Astrocyte (in vitro differentiated cells and primary cell): ENCODE data around the gene TRIM5. TPM values are rescaled to one million over a fixed set of nuclear protein-coding genes. Genes with fewer than 3 reads are reported as not detected.
A peak's percentile ranks its signal among the peaks of the same experiment; 100 is the strongest.

ENCODE experiments used
- DNase-seq: peaks from one replicate; pipeline ENCODE4 v3.0.0-alpha.2; 2010; ENCODE audit warnings: low read depth
- FAIRE-seq: peaks from 2 replicates; lab custom pipeline; 2011; peaks lifted over from hg19 to GRCh38; lab: Jason Lieb, UNC
- H2AFZ ChIP-seq: 2 replicates; pipeline ENCODE4 v1.6.0; 2012; ENCODE audit warnings: low read depth, low read length, inconsistent platforms
- H3K27ac ChIP-seq: 2 replicates; pipeline ENCODE4 v1.5.1; 2011; ENCODE audit warnings: low read depth, low read length, inconsistent platforms
- H3K27me3 ChIP-seq: 2 replicates; pipeline ENCODE4 v1.6.0; 2011; ENCODE audit warnings: low read length, inconsistent platforms; ENCODE audit not compliant: insufficient read depth
- H3K36me3 ChIP-seq: 2 replicates; pipeline ENCODE4 v1.5.1; 2011; ENCODE audit warnings: low read length, inconsistent platforms; ENCODE audit not compliant: insufficient read depth
- H3K4me1 ChIP-seq: 2 replicates; pipeline ENCODE4 v1.5.1; 2011; ENCODE audit warnings: low read length, inconsistent platforms; ENCODE audit not compliant: insufficient read depth
- H3K4me2 ChIP-seq: 2 replicates; pipeline ENCODE4 v1.6.0; 2012; ENCODE audit warnings: low read length, inconsistent platforms
- H3K4me3 ChIP-seq: 2 replicates; pipeline ENCODE4 v1.5.1; 2011; ENCODE audit warnings: low read depth, mild to moderate bottlenecking, low read length, inconsistent platforms; ENCODE audit not compliant: insufficient read depth
- H3K79me2 ChIP-seq: 2 replicates; pipeline ENCODE4 v1.6.0; 2012; ENCODE audit warnings: mild to moderate bottlenecking, low read length, inconsistent platforms; ENCODE audit not compliant: insufficient read depth
- H3K9ac ChIP-seq: 2 replicates; pipeline ENCODE4 v1.6.0; 2012; ENCODE audit warnings: mild to moderate bottlenecking, low read length, inconsistent platforms
- H3K9me3 ChIP-seq: 2 replicates; pipeline ENCODE4 v1.5.1; 2012; ENCODE audit warnings: low read depth, mild to moderate bottlenecking, low read length, inconsistent platforms; ENCODE audit not compliant: insufficient read depth
- H4K20me1 ChIP-seq: 2 replicates; pipeline ENCODE4 v1.6.0; 2012; ENCODE audit warnings: low read length, inconsistent platforms; ENCODE audit not compliant: insufficient read depth
- H3K27ac Mint-ChIP-seq: one replicate; pipeline ENCODE4 v1.8.0; 2021; ENCODE audit warnings: mild to moderate bottlenecking, mixed read lengths; ENCODE audit not compliant: unreplicated experiment
- H3K27me3 Mint-ChIP-seq: one replicate; pipeline ENCODE4 v1.8.0; 2021; ENCODE audit warnings: low read depth, mixed read lengths; ENCODE audit not compliant: unreplicated experiment
- H3K36me3 Mint-ChIP-seq: one replicate; pipeline ENCODE4 v1.8.0; 2021; ENCODE audit warnings: low read depth, mixed read lengths; ENCODE audit not compliant: unreplicated experiment
- H3K4me1 Mint-ChIP-seq: one replicate; pipeline ENCODE4 v1.8.0; 2021; ENCODE audit warnings: low read depth, mixed read lengths; ENCODE audit not compliant: unreplicated experiment
- H3K4me3 Mint-ChIP-seq: one replicate; pipeline ENCODE4 v1.8.0; 2021; ENCODE audit warnings: mild to moderate bottlenecking, moderate library complexity, mixed read lengths; ENCODE audit not compliant: unreplicated experiment
- H3K9me3 Mint-ChIP-seq: one replicate; pipeline ENCODE4 v1.8.0; 2021; ENCODE audit warnings: mild to moderate bottlenecking, mixed read lengths; ENCODE audit not compliant: unreplicated experiment
- CTCF ChIP-seq: IDR thresholded peaks from 2 replicates; pipeline ENCODE4 v1.5.1; 2011; ENCODE audit warnings: low read depth, mild to moderate bottlenecking, inconsistent platforms, low read length, moderate library complexity; ENCODE audit not compliant: insufficient read depth
- EZH2 ChIP-seq: IDR thresholded peaks from 2 replicates; pipeline ENCODE4 v1.6.1; 2012; ENCODE audit warnings: mild to moderate bottlenecking, low read length, inconsistent platforms; ENCODE audit not compliant: insufficient read depth
- total RNA-seq: library from RNA; stranded (reverse); gene quantifications from 2 replicates; pipeline ENCODE4 v1.2.1, GENCODE V29; 2021

The TRIM5 gene
- total RNA-seq, 1 donor from 2014 or later: 55.6 TPM

GRCh38 chr11:5622802-5623201, 62.1 kb downstream of the TRIM5 start:
- Histone ChIP-seq H3K79me2 (no peaks in the 10 kb centered on the region), H3K4me3 (no peak overlapping the region), H3K4me1 (peaks cover 43% of the 10 kb centered on the region), H3K4me2 (no peak overlapping the region), H2AFZ (no peak overlapping the region), H4K20me1 (no peaks in the 10 kb centered on the region), H3K9me3 (no peaks in the 10 kb centered on the region), H3K9ac (no peak overlapping the region), H3K36me3 (no peaks in the 10 kb centered on the region), H3K27me3 (no peaks in the 10 kb centered on the region), H3K27ac (no peak overlapping the region)
- DNase-seq: no peak
- Mint-ChIP-seq H3K27me3 (no peaks in the 10 kb centered on the region), H3K9me3 (no peaks in the 10 kb centered on the region), H3K4me1 (peaks cover 37% of the 10 kb centered on the region), H3K27ac (peak overlapping the region; percentile 3), H3K36me3 (peaks cover 3% of the 10 kb centered on the region), H3K4me3 (no peak overlapping the region)
- FAIRE-seq: no peak
- TF ChIP-seq EZH2 (no peak), CTCF (no peak)

GRCh38 chr11:5621580-5621979, 63.3 kb downstream of the TRIM5 start:
- peaks cover 35% of the 10 kb centered on the region for H3K4me1 Mint-ChIP-seq
- Histone ChIP-seq H2AFZ (no peak overlapping the region), H3K4me1 (peaks cover 43% of the 10 kb centered on the region), H3K9ac (peak overlapping the region; percentile 46), H4K20me1 (no peaks in the 10 kb centered on the region), H3K27me3 (no peaks in the 10 kb centered on the region), H3K4me3 (no peak overlapping the region), H3K9me3 (no peaks in the 10 kb centered on the region), H3K4me2 (peak overlapping the region; percentile 80), H3K79me2 (no peaks in the 10 kb centered on the region), H3K36me3 (no peaks in the 10 kb centered on the region), H3K27ac (peak overlapping the region; percentile 97)
- no peaks in the 10 kb centered on the region for H3K9me3 Mint-ChIP-seq
- H3K27me3 Mint-ChIP-seq: no peaks in the 10 kb centered on the region
- no peak for DNase-seq
- H3K4me3 Mint-ChIP-seq: no peak overlapping the region
- FAIRE-seq: no peak
- peak overlapping the region; percentile 88 for H3K27ac Mint-ChIP-seq
- no peak for TF ChIP-seq CTCF
- TF ChIP-seq EZH2: no peak
- no peaks in the 10 kb centered on the region for H3K36me3 Mint-ChIP-seq

GRCh38 chr11:5620651-5621521, 64.0 kb downstream of the TRIM5 start:
- H3K27me3 Mint-ChIP-seq: no peaks in the 10 kb centered on the region
- Histone ChIP-seq H3K27ac (peak overlapping the region; percentile 97), H3K4me2 (peak overlapping the region; percentile 80), H2AFZ (no peak overlapping the region), H3K79me2 (no peaks in the 10 kb centered on the region), H3K36me3 (no peaks in the 10 kb centered on the region), H4K20me1 (no peaks in the 10 kb centered on the region), H3K9me3 (no peaks in the 10 kb centered on the region), H3K27me3 (no peaks in the 10 kb centered on the region), H3K4me1 (peaks cover 43% of the 10 kb centered on the region), H3K9ac (peak overlapping the region; percentile 83), H3K4me3 (peak overlapping the region; percentile 31)
- H3K9me3 Mint-ChIP-seq: no peaks in the 10 kb centered on the region
- H3K4me1 Mint-ChIP-seq: peaks cover 30% of the 10 kb centered on the region
- H3K4me3 Mint-ChIP-seq: peak overlapping the region; percentile 64
- TF ChIP-seq EZH2 (no peak), CTCF (no peak)
- H3K36me3 Mint-ChIP-seq: no peaks in the 10 kb centered on the region
- DNase-seq (peak; percentile 90), FAIRE-seq (peak; percentile 9)
- peak overlapping the region; percentile 88 for H3K27ac Mint-ChIP-seq
